HG03457 (cell line): ENCODE measurements around the gene SBNO2.
"Not testable (repeated sequence)": the region's sequence is repeated elsewhere in the genome, so short reads cannot be mapped to it uniquely, and the experiment has no call there.

Source experiments
- ATAC-seq: cut with Tn5 transposase; IDR thresholded peaks from one replicate; pipeline ENCODE4 v1.9.1; 2021; ENCODE audit warnings: moderate number of reproducible peaks; ENCODE audit not compliant: unreplicated experiment

The SBNO2 gene

GRCh38 chr19:1139126-1139525 lies 34.9 kb downstream of the SBNO2 start:
- no peak for ATAC-seq

- no peak for ATAC-seq
Measured at GRCh38 chr19:1138121-1138520, 35.9 kb downstream of the SBNO2 start.

- no peak for ATAC-seq
Measured at GRCh38 chr19:1136621-1137317, 37.3 kb downstream of the SBNO2 start.

DNA sequence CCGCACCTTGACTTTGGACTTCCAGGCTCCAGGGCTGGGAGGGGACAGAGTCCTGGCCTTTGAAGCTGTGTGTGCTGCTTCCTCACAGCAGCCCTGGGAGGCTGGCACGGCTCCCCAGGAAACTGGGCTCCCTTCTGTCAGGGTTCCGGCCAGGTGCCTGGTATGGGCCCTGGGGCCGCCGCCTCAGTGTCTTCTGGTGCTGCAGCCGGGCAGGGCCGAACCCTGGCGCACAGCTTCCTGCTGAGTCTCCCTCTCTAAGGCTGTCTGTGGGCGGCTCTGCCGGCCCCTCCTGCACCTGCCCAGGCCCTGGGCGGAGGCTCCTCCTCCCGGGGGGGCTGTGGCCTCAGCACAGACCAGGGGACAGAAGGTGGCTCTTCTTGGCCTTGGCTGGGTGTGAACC lies 37.9 kb downstream of the SBNO2 start:
- no peak for ATAC-seq

DNA sequence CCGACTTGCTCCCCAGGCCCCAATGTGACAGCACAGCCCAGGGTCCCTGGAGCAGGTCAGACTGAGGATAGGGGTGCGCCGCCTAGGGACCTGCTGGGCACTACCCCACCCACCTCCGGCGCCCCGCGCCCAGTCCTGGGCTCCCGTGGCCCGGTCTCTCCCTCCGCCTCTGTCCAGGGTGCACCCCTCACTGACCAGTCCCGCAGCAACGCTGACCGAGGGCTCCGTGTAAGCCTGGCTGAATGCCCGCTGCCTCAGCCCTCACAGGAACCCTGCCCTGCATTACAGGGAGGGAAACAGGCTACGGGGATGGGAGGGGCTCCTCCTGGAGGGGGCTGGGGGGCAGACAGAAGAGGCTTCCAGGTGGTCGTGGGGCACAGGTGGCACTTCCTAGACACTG lies 38.6 kb downstream of the SBNO2 start:
- no peak for ATAC-seq

GRCh38 chr19:1134431-1134830 lies 39.6 kb downstream of the SBNO2 start:
- ATAC-seq: no peak

GRCh38 chr19:1133471-1133929 lies 40.6 kb downstream of the SBNO2 start:
- no peak for ATAC-seq

DNA sequence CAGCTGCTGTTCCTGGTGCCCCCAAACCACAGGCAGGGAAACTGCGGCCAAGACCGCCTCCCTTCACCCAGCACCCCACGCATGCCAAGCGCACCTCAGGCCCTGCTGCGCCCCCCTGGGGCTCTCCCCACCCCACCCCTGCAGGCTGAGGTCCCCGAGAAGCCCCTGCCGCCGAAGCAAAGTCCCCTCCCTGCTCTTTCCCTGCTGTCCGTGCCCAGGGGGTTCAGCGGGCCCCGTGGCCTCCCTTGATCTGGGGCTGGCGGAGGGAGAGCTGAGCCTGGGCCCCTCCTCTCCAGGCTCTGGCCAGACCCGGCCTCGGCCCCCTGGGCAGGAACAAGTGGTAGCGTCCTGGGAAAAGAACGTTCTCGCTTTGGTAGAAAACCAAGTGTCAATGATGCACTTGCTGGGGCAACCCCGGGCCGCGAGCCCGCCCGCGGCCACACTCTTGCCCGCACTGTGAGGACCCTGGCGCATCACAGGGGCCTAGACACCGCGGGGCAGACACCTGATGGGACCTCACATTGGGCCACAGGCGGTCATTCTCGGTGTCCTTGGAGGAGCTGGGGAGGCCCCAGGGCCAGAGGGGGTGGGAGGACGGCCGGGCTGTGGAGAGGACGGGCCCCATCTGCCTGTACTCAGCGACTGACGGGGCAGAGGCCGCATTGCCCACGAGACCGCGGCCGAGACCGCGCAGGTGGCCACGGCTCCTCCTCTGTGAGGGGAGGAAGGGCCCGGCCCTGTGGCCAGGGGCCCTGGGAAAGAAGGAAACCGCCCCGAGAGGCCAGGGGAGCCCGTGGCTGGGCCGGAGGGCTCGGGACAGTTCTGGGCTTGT lies 41.3 kb downstream of the SBNO2 start:
- ATAC-seq: no peak

- ATAC-seq: no peak
Measured at GRCh38 chr19:1131718-1132551, 42.1 kb downstream of the SBNO2 start.

DNA sequence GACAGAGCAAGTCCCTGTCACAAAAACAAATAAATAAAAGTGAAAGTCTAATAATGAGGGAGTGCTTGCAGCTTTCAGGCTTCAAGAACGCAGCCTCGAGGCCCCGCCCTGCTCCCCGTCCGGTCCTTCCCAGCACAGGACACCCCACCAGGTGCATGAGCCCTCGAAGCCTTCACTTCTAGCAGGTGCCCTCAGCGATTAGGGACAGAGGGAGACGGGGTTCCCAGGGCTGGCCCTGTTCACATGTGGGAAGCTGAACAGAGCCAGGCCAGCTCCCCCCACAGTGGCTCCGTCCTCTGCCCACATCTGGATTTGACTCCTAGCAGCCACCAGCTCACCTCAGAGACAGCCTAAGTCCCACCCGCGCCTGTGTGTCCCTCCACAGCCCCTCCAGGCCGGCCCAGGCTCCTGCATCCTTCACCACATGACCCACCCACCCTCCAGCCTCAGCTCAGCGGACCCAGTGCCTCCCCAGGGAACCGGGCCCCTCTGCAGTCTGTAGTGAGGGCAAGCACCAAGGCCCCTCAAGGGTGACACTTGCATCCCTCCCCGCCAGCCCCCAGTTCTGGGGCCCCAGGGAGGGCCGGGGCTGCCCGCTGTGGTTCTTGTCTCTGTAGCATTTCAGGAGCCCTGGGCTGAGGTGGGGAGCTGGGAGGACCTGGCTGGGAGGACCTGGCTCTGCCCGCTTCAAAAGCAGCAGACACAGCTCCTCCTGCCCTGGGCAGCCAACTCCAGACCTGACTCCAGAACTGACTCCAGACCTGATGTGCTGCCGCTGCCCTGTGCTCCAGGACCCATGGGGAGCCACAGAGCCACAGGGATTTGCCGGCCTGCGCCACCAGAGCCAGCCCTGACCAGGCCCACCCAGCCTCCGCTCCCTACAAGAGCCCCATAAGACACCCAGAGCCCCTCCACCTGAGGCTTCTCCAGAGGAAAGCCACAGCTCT lies 43.0 kb downstream of the SBNO2 start:
- no peak for ATAC-seq

DNA sequence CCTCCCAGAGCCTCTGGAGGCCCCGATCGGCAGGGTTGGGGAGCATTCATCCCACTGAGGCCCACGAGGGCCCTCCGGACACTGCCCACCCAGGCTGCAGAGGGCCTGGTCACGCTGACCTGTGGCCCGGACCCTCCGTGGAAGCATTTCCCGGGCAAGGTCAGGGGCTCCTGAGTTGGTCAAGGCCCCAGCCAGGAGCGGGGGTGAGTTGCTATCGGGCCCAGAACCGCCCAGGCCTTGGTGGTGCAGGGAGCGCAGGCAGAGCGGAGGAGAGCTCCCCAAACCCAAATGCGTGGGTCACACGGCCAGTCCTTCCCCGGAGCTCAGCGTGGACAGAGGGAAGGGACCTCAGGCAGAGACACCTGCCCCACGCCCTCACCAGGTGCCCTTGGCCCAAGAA lies 44.5 kb downstream of the SBNO2 start:
- ATAC-seq: no peak

- not testable (repeated sequence) for ATAC-seq
Measured at GRCh38 chr19:1129084-1129483, 45.0 kb downstream of the SBNO2 start.

DNA sequence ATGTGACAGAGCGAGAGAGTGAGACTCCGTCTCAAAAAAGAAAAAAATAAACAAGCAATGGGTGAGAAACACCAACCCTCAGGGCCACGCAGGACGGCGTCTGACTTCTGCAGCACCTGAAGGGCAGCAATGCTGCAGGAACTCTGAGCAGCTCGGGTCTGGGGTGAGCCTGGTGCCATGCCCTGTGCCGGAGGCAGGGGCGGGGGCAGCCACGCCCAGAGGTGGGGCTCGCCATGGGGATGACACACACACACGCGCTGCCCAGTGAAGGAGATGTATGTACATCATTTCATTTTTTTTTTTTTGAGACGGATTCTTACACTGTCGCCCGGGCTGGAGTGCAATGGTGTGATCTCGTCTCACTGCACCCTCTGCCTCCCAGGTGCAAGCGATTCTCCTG lies 46.0 kb downstream of the SBNO2 start:
- no peak for ATAC-seq

- ATAC-seq: no peak
Measured at GRCh38 chr19:1126984-1127760, 46.9 kb downstream of the SBNO2 start.

- no peak for ATAC-seq
Measured at GRCh38 chr19:1125601-1126467, 48.2 kb downstream of the SBNO2 start.

GRCh38 chr19:1123885-1124677 lies 50.0 kb downstream of the SBNO2 start:
- ATAC-seq: no peak

GRCh38 chr19:1123381-1123780 lies 50.7 kb downstream of the SBNO2 start:
- ATAC-seq: no peak

DNA sequence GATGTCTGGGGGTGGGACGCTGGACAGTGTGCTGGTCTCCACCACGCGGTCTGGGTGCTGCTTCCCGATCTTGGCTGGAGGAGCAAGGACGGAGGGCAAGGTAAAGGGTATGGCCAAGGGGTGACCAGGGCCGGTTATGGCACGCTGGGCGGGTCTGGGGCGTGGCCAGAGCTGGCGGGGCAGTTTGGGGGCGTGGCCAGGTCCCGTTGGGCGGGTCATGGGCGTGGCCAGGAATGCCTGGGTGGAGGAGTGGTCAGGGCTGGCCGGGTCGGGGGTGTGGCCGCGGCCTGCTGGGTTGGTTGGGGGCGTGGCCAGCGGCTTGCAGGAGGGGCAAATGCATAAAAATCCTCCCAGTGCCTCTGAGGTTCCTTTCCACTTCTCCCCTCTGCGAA lies 51.1 kb downstream of the SBNO2 start:
- ATAC-seq: no peak
